OCI-LY1 (cell line): ENCODE measurements around the gene PTPRO.

Source experiments
- H2AFZ ChIP-seq: fragments of 200-600 bp; sonication (generic), shearing (Covaris generic); 2 replicates; pipeline ENCODE4 v1.6.0; 2014; ENCODE audit warnings: antibody characterized with exemption, mild to moderate bottlenecking, low read length
- H3F3A ChIP-seq: fragments of 200-600 bp; sonication (generic), shearing (Covaris generic); 2 replicates; pipeline ENCODE4 v1.6.0; 2014; ENCODE audit warnings: mild to moderate bottlenecking, antibody characterized with exemption, low read length, moderate library complexity; ENCODE audit not compliant: insufficient read depth
- H3K27ac ChIP-seq: fragments of 200-600 bp; sonication (generic); 2 replicates; pipeline ENCODE4 v1.5.1; 2014; ENCODE audit warnings: low read length, mixed run types, mild to moderate bottlenecking, low read depth; ENCODE audit not compliant: poor library complexity, severe bottlenecking
- H3K27me3 ChIP-seq: fragments of 200-600 bp; sonication (generic); 2 replicates; pipeline ENCODE4 v1.6.0; 2014; ENCODE audit warnings: antibody characterized with exemption, mild to moderate bottlenecking, low read length, moderate library complexity; ENCODE audit not compliant: insufficient read depth
- H3K36me3 ChIP-seq: fragments of 200-600 bp; sonication (generic); 2 replicates; pipeline ENCODE4 v1.6.1; 2014; ENCODE audit warnings: mild to moderate bottlenecking, antibody characterized with exemption, low read length, moderate library complexity, mixed read lengths; ENCODE audit not compliant: insufficient read depth
- H3K4me1 ChIP-seq: fragments of 200-600 bp; sonication (generic); 2 replicates; pipeline ENCODE4 v1.5.1; 2014; ENCODE audit warnings: mild to moderate bottlenecking, low read length, moderate library complexity; ENCODE audit not compliant: insufficient read depth, severe bottlenecking
- H3K4me2 ChIP-seq: fragments of 200-600 bp; sonication (generic), shearing (Covaris generic); 2 replicates; pipeline ENCODE4 v1.6.1; 2014; ENCODE audit warnings: low read length
- H3K4me3 ChIP-seq: fragments of 200-600 bp; sonication (generic); 2 replicates; pipeline ENCODE4 v1.5.1; 2014; ENCODE audit warnings: low read length, low read depth, mild to moderate bottlenecking, mixed read lengths; ENCODE audit not compliant: poor library complexity, severe bottlenecking
- H3K79me2 ChIP-seq: fragments of 200-600 bp; shearing (Covaris generic); 2 replicates; pipeline ENCODE4 v1.6.1; 2016; ENCODE audit warnings: mixed run types, low read length, mixed read lengths; ENCODE audit not compliant: insufficient read depth
- H3K9ac ChIP-seq: fragments of 200-600 bp; sonication (generic), shearing (Covaris generic); 2 replicates; pipeline ENCODE4 v1.6.1; 2014; ENCODE audit warnings: mild to moderate bottlenecking, low read length, mixed read lengths
- H3K9me2 ChIP-seq: fragments of 200-600 bp; sonication (generic), shearing (Covaris generic); 2 replicates; pipeline ENCODE4 v1.6.1; 2014; ENCODE audit warnings: low read depth, mild to moderate bottlenecking, low read length, mixed read lengths
- H3K9me3 ChIP-seq: fragments of 200-600 bp; shearing (Covaris generic); 2 replicates; pipeline ENCODE4 v1.6.1; 2014; ENCODE audit warnings: low read length, mixed read lengths
- H4K20me1 ChIP-seq: fragments of 200-600 bp; sonication (generic), shearing (Covaris generic); 2 replicates; pipeline ENCODE4 v1.6.0; 2016; ENCODE audit warnings: mild to moderate bottlenecking, low read length; ENCODE audit not compliant: insufficient read depth
- CTCF ChIP-seq: fragments of 200-600 bp; sonication (generic), shearing (Covaris generic); IDR thresholded peaks from 2 replicates; pipeline ENCODE4 v1.5.1; 2017; ENCODE audit warnings: mild to moderate bottlenecking, antibody characterized with exemption, low read length, moderate library complexity, mixed read lengths
- EZH2 ChIP-seq: fragments of 200-600 bp; sonication (generic), shearing (Covaris generic); IDR thresholded peaks from 2 replicates; pipeline ENCODE4 v1.8.0; 2017; ENCODE audit warnings: borderline replicate concordance, mixed run types, mild to moderate bottlenecking, antibody characterized with exemption, low read length, moderate library complexity, mixed read lengths

The PTPRO gene

DNA sequence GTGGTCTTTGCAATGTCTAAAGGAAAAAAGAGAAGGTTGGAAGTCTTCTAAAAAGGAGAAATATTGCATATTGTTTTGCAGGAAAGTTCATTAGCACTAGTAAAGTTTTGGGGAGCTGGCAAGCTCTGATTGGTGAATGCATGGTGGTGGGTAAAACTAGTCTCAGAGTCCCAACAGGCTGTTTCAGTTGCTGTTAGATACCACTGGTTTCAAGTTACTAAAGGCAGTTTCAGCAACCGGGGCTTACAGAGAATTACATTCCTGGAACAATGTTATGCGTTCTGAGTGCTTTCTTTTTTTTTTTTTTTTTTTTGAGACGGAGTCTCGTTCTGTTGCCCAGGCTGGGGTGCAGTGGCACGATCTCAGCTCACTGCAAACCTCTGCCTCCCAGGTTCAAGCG, 258.7 kb downstream of the PTPRO start:
- Histone ChIP-seq H3K4me2 (no peak overlapping the region), H3K79me2 (no peaks in the 10 kb centered on the region), H3K4me1 (peaks cover 9% of the 10 kb centered on the region), H3K9ac (no peak overlapping the region), H3K4me3 (no peak overlapping the region), H3K27me3 (no peaks in the 10 kb centered on the region), H3K36me3 (no peaks in the 10 kb centered on the region), H2AFZ (no peak overlapping the region), H3K27ac (no peak overlapping the region), H3K9me3 (no peaks in the 10 kb centered on the region), H3K9me2 (no peaks in the 10 kb centered on the region), H3F3A (no peaks in the 10 kb centered on the region), H4K20me1 (no peaks in the 10 kb centered on the region)
- no peak for TF ChIP-seq EZH2
- TF ChIP-seq CTCF, result no peak

- H2AFZ ChIP-seq, result peak overlapping the region; percentile 66; the same call in 1 of the 2 replicates
- H3K36me3 ChIP-seq, result no peaks in the 10 kb centered on the region
These were observed 261.5 kb downstream of the PTPRO start for GRCh38 chr12:15583804-15584203.

GRCh38 chr12:15584366-15585041, 262.2 kb downstream of the PTPRO start:
- TF ChIP-seq EZH2 (no peak), CTCF (peak; percentile 86)
- Histone ChIP-seq H2AFZ (peak overlapping the region; percentile 66), H3K27me3 (no peaks in the 10 kb centered on the region), H3K4me2 (no peak overlapping the region), H3K4me1 (no peaks in the 10 kb centered on the region), H3K27ac (no peak overlapping the region), H3K4me3 (no peak overlapping the region), H3K36me3 (no peaks in the 10 kb centered on the region), H3F3A (no peaks in the 10 kb centered on the region), H3K9me2 (no peaks in the 10 kb centered on the region), H3K9ac (no peak overlapping the region), H3K79me2 (no peaks in the 10 kb centered on the region), H4K20me1 (no peaks in the 10 kb centered on the region), H3K9me3 (no peaks in the 10 kb centered on the region)

More at GRCh38 chr12:15583804-15584203, 261.5 kb downstream of the PTPRO start:
- H3K27ac ChIP-seq, result no peak overlapping the region
- H3K27me3 ChIP-seq, result no peaks in the 10 kb centered on the region
- no peak overlapping the region for H3K4me3 ChIP-seq
- H3F3A ChIP-seq, result no peaks in the 10 kb centered on the region
- no peaks in the 10 kb centered on the region for H4K20me1 ChIP-seq
- no peaks in the 10 kb centered on the region for H3K9me3 ChIP-seq
- no peak overlapping the region for H3K4me2 ChIP-seq
- H3K79me2 ChIP-seq, result no peaks in the 10 kb centered on the region
- H3K9ac ChIP-seq, result no peak overlapping the region
- H3K4me1 ChIP-seq, result no peaks in the 10 kb centered on the region
- TF ChIP-seq CTCF (no peak), EZH2 (no peak)
- no peaks in the 10 kb centered on the region for H3K9me2 ChIP-seq
